Measurements from ENCODE around the gene RRP1. TPM values are rescaled to one million over a fixed set of nuclear protein-coding genes. Genes with fewer than 3 reads are reported as not detected.

RRP1 gene
- total and polyA plus RNA-seq, 2 of the 13 experiments (the other 11 are each of a cell fraction or from before 2014, with no cell fraction given) = 20.1 to 35.1 TPM

DNA sequence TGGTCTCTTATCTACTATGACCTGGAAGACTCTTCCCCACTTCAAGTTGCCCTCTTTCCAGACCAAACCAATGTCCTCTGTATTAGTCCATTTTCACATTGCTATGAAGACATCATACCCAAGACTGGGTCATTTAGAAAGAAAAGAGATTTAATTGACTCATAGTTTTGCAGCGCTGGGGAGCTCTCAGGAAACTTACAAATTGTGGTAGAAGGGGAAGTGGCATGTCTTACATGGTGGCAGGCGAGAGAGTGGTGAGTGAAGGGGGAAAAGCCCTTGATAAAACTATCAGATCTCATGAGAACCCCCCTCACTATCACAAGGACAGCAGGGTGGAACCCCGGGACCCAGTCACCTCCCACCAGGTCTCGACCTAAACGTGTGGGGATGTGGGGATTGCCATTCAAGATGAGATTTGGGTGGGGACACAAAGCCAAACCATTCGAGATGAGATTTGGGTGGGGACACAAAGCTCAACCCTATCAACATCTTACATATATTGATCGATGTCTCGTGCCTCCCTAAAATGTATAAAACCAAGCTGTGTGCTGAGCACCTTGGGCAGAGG is 61.4 kb downstream of the RRP1 start:
- no peak for DNase-seq (ENCODE audit: low spot score)
- H3K9ac ChIP-seq (ENCODE audit: insufficient read depth, low read depth, low read length) = no peak overlapping the region
- H3K4me2 ChIP-seq (ENCODE audit: low read depth, low read length) = no peak overlapping the region
- 31% methylated on average over 8 of the region's 8 CpGs for WGBS (ENCODE audit: low lambda C conversion rate)
- H3K4me1 ChIP-seq (ENCODE audit: insufficient read depth, low read length) = peaks cover 24% of the 10 kb centered on the region
- H3K9me3 ChIP-seq (ENCODE audit: low read length) = no peaks in the 10 kb centered on the region
- no TSS peak for BruUV-seq (replicated peaks)
- in situ Hi-C loops (cut with HindIII; ENCODE audit: extremely low pct_ligation_motif_present, low pct_unique_long_range_greater_than_20kb) (no loop called here), intact Hi-C loops (cut with micrococcal nuclease; ENCODE audit: unreplicated experiment) (no loop called here)
- ChIA-PET POLR2A (no interaction called here), CTCF (ENCODE audit: low intra/inter-chr PET ratio, low total read pairs) (no interaction called here)
- no peak overlapping the region for H3K4me3 ChIP-seq (replicated peaks in 1 of 3; ENCODE audit: insufficient read depth in 1 of 3, low read depth in 2 of 3, low read length in 3 of 3)
- H3K27me3 ChIP-seq (ENCODE audit: control insufficient read depth in 1 of 2, insufficient read depth in 2 of 2, low read length in 2 of 2) = peaks cover 8 to 22% of the 10 kb centered on the region in 2 experiments
- no peak overlapping the region for H2AFZ ChIP-seq (ENCODE audit: low read length)
- no peak for FAIRE-seq
- TF ChIP-seq NFIB (CRISPR knock-in tag; IDR thresholded peaks at IDR 0.05; ENCODE audit: borderline replicate concordance) = no peak
- no peak for TF ChIP-seq ZNF343 (CRISPR knock-in tag; IDR thresholded peaks at IDR 0.05)
- TF ChIP-seq ZNF781 (CRISPR knock-in tag; IDR thresholded peaks at IDR 0.05; ENCODE audit: borderline replicate concordance, not compliant biosample characterization) = no peak
- TF ChIP-seq PAX8 (CRISPR knock-in tag; IDR thresholded peaks at IDR 0.05; ENCODE audit: borderline replicate concordance) = no peak
- TF ChIP-seq ZKSCAN5 (CRISPR knock-in tag; IDR thresholded peaks at IDR 0.05) = no peak
- TF ChIP-seq ZBTB7A (CRISPR knock-in tag; IDR thresholded peaks at IDR 0.05) = no peak
- no peak for TF ChIP-seq ZMYM3 (CRISPR knock-in tag; IDR thresholded peaks at IDR 0.05)
- no peak for TF ChIP-seq ZC3H13 (CRISPR knock-in tag; IDR thresholded peaks at IDR 0.05)
- no peak for TF ChIP-seq ZNF329 (CRISPR knock-in tag; IDR thresholded peaks at IDR 0.05; ENCODE audit: low read depth)
- no peaks in the 10 kb centered on the region for H3K36me3 ChIP-seq (replicated peaks in 1 of 2; ENCODE audit: control insufficient read depth in 1 of 2, insufficient read depth in 2 of 2, low read length in 2 of 2)
- H3K27ac ChIP-seq (ENCODE audit: extremely low read length, insufficient read depth, low read length) = no peak overlapping the region
- no peaks in the 10 kb centered on the region for H4K20me1 ChIP-seq (ENCODE audit: insufficient read depth, low read length)
- ATAC-seq = no peak
- H3K79me2 ChIP-seq (ENCODE audit: insufficient read depth, low read length) = no peaks in the 10 kb centered on the region

DNA sequence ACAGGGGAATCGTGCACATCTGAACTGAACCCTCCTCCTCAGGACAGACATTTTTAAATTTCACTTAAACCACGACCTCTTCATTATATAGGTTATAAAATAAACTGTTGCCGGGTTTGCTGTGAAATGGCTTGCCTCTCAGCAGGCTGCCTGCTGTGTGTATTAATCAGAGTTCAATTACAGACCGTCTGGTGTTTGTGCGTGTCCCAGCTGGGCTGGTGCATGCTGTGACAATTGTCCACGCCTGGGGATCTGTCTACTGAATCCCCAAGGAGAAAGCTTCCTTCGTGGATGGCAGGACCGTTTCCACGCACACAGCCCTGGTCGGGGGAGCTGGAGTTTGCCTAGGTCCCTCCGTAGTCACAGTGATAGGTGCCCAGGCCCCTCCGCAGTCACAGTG is 62.2 kb downstream of the RRP1 start:
- Histone ChIP-seq H3K9me3 (ENCODE audit: low read length) (no peaks in the 10 kb centered on the region), H3K4me3 (replicated peaks in 1 of 3; ENCODE audit: insufficient read depth in 1 of 3, low read depth in 2 of 3, low read length in 3 of 3) (no peak overlapping the region), H2AFZ (ENCODE audit: low read length) (no peak overlapping the region), H3K79me2 (ENCODE audit: insufficient read depth, low read length) (no peaks in the 10 kb centered on the region), H3K27ac (ENCODE audit: extremely low read length, insufficient read depth, low read length) (no peak overlapping the region), H3K9ac (ENCODE audit: insufficient read depth, low read depth, low read length) (no peak overlapping the region), H3K27me3 (ENCODE audit: control insufficient read depth in 1 of 2, insufficient read depth in 2 of 2, low read length in 2 of 2) (peaks cover 8 to 22% of the 10 kb centered on the region in 2 experiments), H3K4me1 (ENCODE audit: insufficient read depth, low read length) (peaks cover 26% of the 10 kb centered on the region), H3K36me3 (replicated peaks in 1 of 2; ENCODE audit: control insufficient read depth in 1 of 2, insufficient read depth in 2 of 2, low read length in 2 of 2) (no peaks in the 10 kb centered on the region), H4K20me1 (ENCODE audit: insufficient read depth, low read length) (no peaks in the 10 kb centered on the region), H3K4me2 (ENCODE audit: low read depth, low read length) (no peak overlapping the region)
- TF ChIP-seq PHF20 (CRISPR knock-in tag; IDR thresholded peaks at IDR 0.05) (no peak), ATF7 (IDR thresholded peaks at IDR 0.05) (no peak), ATF7 (CRISPR knock-in tag; IDR thresholded peaks at IDR 0.05) (no peak), DPF2 (CRISPR knock-in tag; IDR thresholded peaks at IDR 0.05; ENCODE audit: borderline replicate concordance, low read depth) (no peak)
- TF ChIP-seq, protein P1, sequence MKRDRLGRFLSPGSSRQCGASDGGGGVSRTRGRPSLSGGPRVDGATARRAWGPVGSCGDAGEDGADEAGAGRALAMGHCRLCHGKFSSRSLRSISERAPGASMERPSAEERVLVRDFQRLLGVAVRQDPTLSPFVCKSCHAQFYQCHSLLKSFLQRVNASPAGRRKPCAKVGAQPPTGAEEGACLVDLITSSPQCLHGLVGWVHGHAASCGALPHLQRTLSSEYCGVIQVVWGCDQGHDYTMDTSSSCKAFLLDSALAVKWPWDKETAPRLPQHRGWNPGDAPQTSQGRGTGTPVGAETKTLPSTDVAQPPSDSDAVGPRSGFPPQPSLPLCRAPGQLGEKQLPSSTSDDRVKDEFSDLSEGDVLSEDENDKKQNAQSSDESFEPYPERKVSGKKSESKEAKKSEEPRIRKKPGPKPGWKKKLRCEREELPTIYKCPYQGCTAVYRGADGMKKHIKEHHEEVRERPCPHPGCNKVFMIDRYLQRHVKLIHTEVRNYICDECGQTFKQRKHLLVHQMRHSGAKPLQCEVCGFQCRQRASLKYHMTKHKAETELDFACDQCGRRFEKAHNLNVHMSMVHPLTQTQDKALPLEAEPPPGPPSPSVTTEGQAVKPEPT (CRISPR knock-in tag; IDR thresholded peaks at IDR 0.05; ENCODE audit: low read depth) = no peak
- ATAC-seq = no peak
- ChIA-PET CTCF (ENCODE audit: low intra/inter-chr PET ratio, low total read pairs) (no interaction called here), POLR2A (no interaction called here)
- in situ Hi-C loops (cut with HindIII; ENCODE audit: extremely low pct_ligation_motif_present, low pct_unique_long_range_greater_than_20kb) (no loop called here), intact Hi-C loops (cut with micrococcal nuclease; ENCODE audit: unreplicated experiment) (no loop called here)
- BruUV-seq (replicated peaks) = no TSS peak
- 42% methylated on average over 7 of the region's 12 CpGs for WGBS (ENCODE audit: low lambda C conversion rate)
- no peak for DNase-seq (ENCODE audit: low spot score)
- no peak for FAIRE-seq
